ENCODE results near the gene SLC45A2. TPM values are rescaled to one million over a fixed set of nuclear protein-coding genes. Genes with fewer than 3 reads are reported as not detected.

The SLC45A2 gene
- total RNA-seq, 1 donor from 2014 or later: 0.41 TPM

- DNase-seq (ENCODE audit: low spot score in 2 of 2): peak; percentile 90 to 91
- no peak for FAIRE-seq
These were observed 23.4 kb upstream of the SLC45A2 start, which contains the start of gene AMACR for GRCh38 chr5:34007621-34008600. AMACR (minus strand) TSS chr5:34008050; CDS start chr5:34008019, 31 bp downstream.

GRCh38 chr5:34007201-34007620 is 22.7 kb upstream of the SLC45A2 start:
- DNase-seq (ENCODE audit: low spot score in 2 of 2): peak in 1 of 2 donors; percentile 36
- no peak for FAIRE-seq

GRCh38 chr5:34005681-34006080 is 21.2 kb upstream of the SLC45A2 start:
- FAIRE-seq (no peak), DNase-seq (ENCODE audit: low spot score in 2 of 2) (no peak)

- DNase-seq (ENCODE audit: low spot score in 2 of 2): no peak
- FAIRE-seq: no peak
These were observed 20.7 kb upstream of the SLC45A2 start for GRCh38 chr5:34005211-34005610.

GRCh38 chr5:34003941-34004340 is 19.4 kb upstream of the SLC45A2 start:
- no peak for DNase-seq (ENCODE audit: low spot score in 2 of 2)
- FAIRE-seq: no peak

GRCh38 chr5:34002629-34003328 is 18.3 kb upstream of the SLC45A2 start:
- FAIRE-seq (no peak), DNase-seq (ENCODE audit: low spot score in 2 of 2) (no peak)

GRCh38 chr5:34001241-34001841 is 16.8 kb upstream of the SLC45A2 start:
- FAIRE-seq (no peak), DNase-seq (ENCODE audit: low spot score in 2 of 2) (no peak)

GRCh38 chr5:33999978-34000377 is 15.5 kb upstream of the SLC45A2 start:
- DNase-seq (ENCODE audit: low spot score in 2 of 2) (no peak), FAIRE-seq (no peak)

- DNase-seq (ENCODE audit: low spot score in 2 of 2) (peak; percentile 29 to 45), FAIRE-seq (no peak)
These were observed 13.0 kb upstream of the SLC45A2 start for GRCh38 chr5:33997331-33997983.

GRCh38 chr5:33995865-33996264 is 11.4 kb upstream of the SLC45A2 start:
- no peak for FAIRE-seq
- DNase-seq (ENCODE audit: low spot score in 2 of 2): no peak

GRCh38 chr5:33994845-33995244 is 10.4 kb upstream of the SLC45A2 start:
- FAIRE-seq (no peak), DNase-seq (ENCODE audit: low spot score in 2 of 2) (no peak)

GRCh38 chr5:33992864-33993263 is 8.4 kb upstream of the SLC45A2 start:
- DNase-seq (ENCODE audit: low spot score in 2 of 2) (no peak), FAIRE-seq (no peak)

GRCh38 chr5:33985447-33985846 is 954 bp upstream of the SLC45A2 start:
- DNase-seq (ENCODE audit: low spot score in 2 of 2) (no peak), FAIRE-seq (no peak)

GRCh38 chr5:33984178-33984577 is 315 bp downstream of the SLC45A2 start:
- FAIRE-seq (no peak), DNase-seq (ENCODE audit: low spot score in 2 of 2) (no peak)

GRCh38 chr5:33981408-33982162 is 2.9 kb downstream of the SLC45A2 start:
- DNase-seq (ENCODE audit: low spot score in 2 of 2) (no peak), FAIRE-seq (no peak)

GRCh38 chr5:33980030-33980429 is 4.5 kb downstream of the SLC45A2 start:
- DNase-seq (ENCODE audit: low spot score in 2 of 2) (no peak), FAIRE-seq (no peak)

- DNase-seq (ENCODE audit: low spot score in 2 of 2) (no peak), FAIRE-seq (no peak)
These were observed 6.2 kb downstream of the SLC45A2 start for GRCh38 chr5:33978306-33978705.

- FAIRE-seq: no peak
- DNase-seq (ENCODE audit: low spot score in 2 of 2): no peak
These were observed 8.2 kb downstream of the SLC45A2 start for GRCh38 chr5:33976307-33976706.

- DNase-seq (ENCODE audit: low spot score in 2 of 2) (no peak), FAIRE-seq (no peak)
These were observed 8.6 kb downstream of the SLC45A2 start for GRCh38 chr5:33975852-33976251.

- DNase-seq (ENCODE audit: low spot score in 2 of 2) (no peak), FAIRE-seq (no peak)
These were observed 11.2 kb downstream of the SLC45A2 start for GRCh38 chr5:33973271-33973670.

All from frontal cortex (tissue), 4 donors.